DOHH2 (cell line): ENCODE measurements around the gene FRRS1L.

Experiments
- H3F3A ChIP-seq: fragments of 200-600 bp; sonication (generic), shearing (Covaris generic); 2 replicates; pipeline ENCODE4 v1.6.0; 2016; ENCODE audit warnings: antibody characterized with exemption, mild to moderate bottlenecking; ENCODE audit not compliant: control insufficient read depth, insufficient read depth
- H3K27ac ChIP-seq: fragments of 200-600 bp; sonication (generic); 2 replicates; pipeline ENCODE4 v1.5.1; 2014; ENCODE audit warnings: low read depth, mild to moderate bottlenecking, low read length, moderate library complexity
- H3K27me3 ChIP-seq: fragments of 200-600 bp; sonication (generic); 2 replicates; pipeline ENCODE4 v1.6.1; 2014; ENCODE audit warnings: mild to moderate bottlenecking, low read length, mixed read lengths; ENCODE audit not compliant: control insufficient read depth
- H3K36me3 ChIP-seq: fragments of 200-600 bp; sonication (generic); 2 replicates; pipeline ENCODE4 v1.6.1; 2014; ENCODE audit warnings: mild to moderate bottlenecking, low read length, moderate library complexity, mixed read lengths; ENCODE audit not compliant: control insufficient read depth
- H3K4me1 ChIP-seq: fragments of 200-600 bp; sonication (generic); 2 replicates; pipeline ENCODE4 v1.6.1; 2014; ENCODE audit warnings: mild to moderate bottlenecking, low read length, mixed read lengths; ENCODE audit not compliant: control insufficient read depth
- H3K4me2 ChIP-seq: fragments of 200-600 bp; sonication (generic); 2 replicates; pipeline ENCODE4 v1.6.0; 2014; ENCODE audit warnings: mild to moderate bottlenecking, low read length, moderate library complexity
- H3K4me3 ChIP-seq: fragments of 200-600 bp; sonication (generic); 2 replicates; pipeline ENCODE4 v1.5.1; 2014; ENCODE audit warnings: mild to moderate bottlenecking, low read length, mixed read lengths
- H3K79me2 ChIP-seq: fragments of 200-600 bp; sonication (generic); 2 replicates; pipeline ENCODE4 v1.6.1; 2014; ENCODE audit warnings: mild to moderate bottlenecking, low read length, mixed read lengths; ENCODE audit not compliant: control insufficient read depth
- H3K9me2 ChIP-seq: fragments of 200-600 bp; sonication (generic); replicated peaks from 2 replicates; pipeline ENCODE4 v1.6.1; 2014; ENCODE audit warnings: mild to moderate bottlenecking, low read length, mixed read lengths; ENCODE audit not compliant: control insufficient read depth
- H3K9me3 ChIP-seq: fragments of 200-600 bp; sonication (generic); 2 replicates; pipeline ENCODE4 v1.6.1; 2014; ENCODE audit warnings: antibody characterized with exemption, low read length, mixed read lengths; ENCODE audit not compliant: control insufficient read depth, insufficient read depth
- H4K20me1 ChIP-seq: fragments of 200-600 bp; sonication (generic); 2 replicates; pipeline ENCODE4 v1.6.0; 2014; ENCODE audit warnings: low read depth, mild to moderate bottlenecking, antibody characterized with exemption, low read length, moderate library complexity; ENCODE audit not compliant: control insufficient read depth, insufficient read depth
- CTCF ChIP-seq: fragments of 200-600 bp; sonication (generic); IDR thresholded peaks from one replicate; pipeline ENCODE4 v1.5.1; 2014; ENCODE audit warnings: antibody characterized with exemption, mild to moderate bottlenecking, low read depth, low read length; ENCODE audit not compliant: poor library complexity, severe bottlenecking
- EZH2phosphoT487 ChIP-seq: fragments of 200-600 bp; sonication (generic); IDR thresholded peaks from 2 replicates; pipeline ENCODE4 v1.6.1; 2017; ENCODE audit warnings: borderline replicate concordance, mild to moderate bottlenecking, antibody characterized with exemption, low read length, moderate library complexity, mixed read lengths

Gene FRRS1L

GRCh38 chr9:109159583-109159982, 7.5 kb downstream of the FRRS1L start:
- no peaks in the 10 kb centered on the region for H3K9me3 ChIP-seq
- no peaks in the 10 kb centered on the region; the same call in 1 of the 2 replicates for H3K27me3 ChIP-seq
- peaks cover 6% of the 10 kb centered on the region for H3K4me1 ChIP-seq
- H3F3A ChIP-seq = no peaks in the 10 kb centered on the region
- H3K79me2 ChIP-seq = no peaks in the 10 kb centered on the region
- no peaks in the 10 kb centered on the region for H4K20me1 ChIP-seq
- H3K27ac ChIP-seq = no peak overlapping the region
- H3K4me3 ChIP-seq = no peak overlapping the region
- no peaks in the 10 kb centered on the region for H3K36me3 ChIP-seq
- no peak for TF ChIP-seq EZH2phosphoT487
- TF ChIP-seq CTCF = no peak
- H3K9me2 ChIP-seq = no peaks in the 10 kb centered on the region
- H3K4me2 ChIP-seq = no peak overlapping the region

- no peaks in the 10 kb centered on the region for H4K20me1 ChIP-seq
- TF ChIP-seq EZH2phosphoT487 (no peak), CTCF (no peak)
- no peaks in the 10 kb centered on the region for H3F3A ChIP-seq
- peaks cover 2% of the 10 kb centered on the region; the same call in 1 of the 2 replicates for H3K27me3 ChIP-seq
- no peaks in the 10 kb centered on the region for H3K79me2 ChIP-seq
- no peak overlapping the region for H3K4me3 ChIP-seq
- no peaks in the 10 kb centered on the region for H3K4me1 ChIP-seq
- no peaks in the 10 kb centered on the region for H3K9me3 ChIP-seq
- H3K9me2 ChIP-seq = no peaks in the 10 kb centered on the region
- H3K27ac ChIP-seq = no peak overlapping the region
- no peak overlapping the region for H3K4me2 ChIP-seq
- H3K36me3 ChIP-seq = no peaks in the 10 kb centered on the region
These were observed 8.4 kb downstream of the FRRS1L start for GRCh38 chr9:109158651-109159050.

- Histone ChIP-seq H3K27me3 (peaks cover 2% of the 10 kb centered on the region; the same call in 1 of the 2 replicates), H3K4me2 (no peak overlapping the region), H3K36me3 (no peaks in the 10 kb centered on the region), H3K9me3 (peaks cover 5% of the 10 kb centered on the region), H3F3A (no peaks in the 10 kb centered on the region), H3K4me1 (no peaks in the 10 kb centered on the region), H3K9me2 (no peaks in the 10 kb centered on the region), H3K79me2 (no peaks in the 10 kb centered on the region), H3K27ac (no peak overlapping the region), H3K4me3 (no peak overlapping the region), H4K20me1 (no peaks in the 10 kb centered on the region)
- TF ChIP-seq CTCF = no peak
- no peak for TF ChIP-seq EZH2phosphoT487
These were observed 10.3 kb downstream of the FRRS1L start for GRCh38 chr9:109156708-109157107.
